ENCODE data around the gene TAB3.

DNA sequence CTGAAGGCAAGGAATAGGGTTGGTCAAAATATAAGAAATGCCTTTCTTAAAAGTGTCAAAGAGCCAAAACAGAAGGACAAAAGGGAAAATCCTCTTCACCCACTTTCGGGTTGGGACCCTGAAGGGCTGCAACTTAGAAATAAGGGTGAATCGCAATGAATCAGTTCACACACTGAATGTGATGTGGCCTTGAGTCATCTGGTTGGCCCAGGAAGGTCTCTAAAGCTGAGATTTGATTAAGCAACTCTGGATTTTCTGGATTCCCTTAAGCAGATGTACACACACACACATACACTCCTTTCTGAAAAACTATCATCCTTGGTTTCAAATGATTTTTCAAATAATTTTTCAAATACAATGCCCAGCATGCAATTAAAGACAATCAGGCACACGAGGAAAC is 13.1 kb downstream of the TAB3 start:
- TF ChIP-seq SNAI2 (CRISPR knock-in tag; IDR thresholded peaks at IDR 0.05): no peak
- TF ChIP-seq ZNF565 (CRISPR knock-in tag; conservative IDR thresholded peaks at IDR 0.05; ENCODE audit: low read depth): no peak
- TF ChIP-seq, protein P1, sequence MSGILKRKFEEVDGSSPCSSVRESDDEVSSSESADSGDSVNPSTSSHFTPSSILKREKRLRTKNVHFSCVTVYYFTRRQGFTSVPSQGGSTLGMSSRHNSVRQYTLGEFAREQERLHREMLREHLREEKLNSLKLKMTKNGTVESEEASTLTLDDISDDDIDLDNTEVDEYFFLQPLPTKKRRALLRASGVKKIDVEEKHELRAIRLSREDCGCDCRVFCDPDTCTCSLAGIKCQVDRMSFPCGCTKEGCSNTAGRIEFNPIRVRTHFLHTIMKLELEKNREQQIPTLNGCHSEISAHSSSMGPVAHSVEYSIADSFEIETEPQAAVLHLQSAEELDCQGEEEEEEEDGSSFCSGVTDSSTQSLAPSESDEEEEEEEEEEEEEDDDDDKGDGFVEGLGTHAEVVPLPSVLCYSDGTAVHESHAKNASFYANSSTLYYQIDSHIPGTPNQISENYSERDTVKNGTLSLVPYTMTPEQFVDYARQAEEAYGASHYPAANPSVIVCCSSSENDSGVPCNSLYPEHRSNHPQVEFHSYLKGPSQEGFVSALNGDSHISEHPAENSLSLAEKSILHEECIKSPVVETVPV (CRISPR knock-in tag; IDR thresholded peaks at IDR 0.05): no peak
- no peak for TF ChIP-seq ZFP30 (CRISPR knock-in tag; IDR thresholded peaks at IDR 0.05)
- TF ChIP-seq CSDC2 (CRISPR knock-in tag; IDR thresholded peaks at IDR 0.05): no peak
- TF ChIP-seq, protein P2, sequence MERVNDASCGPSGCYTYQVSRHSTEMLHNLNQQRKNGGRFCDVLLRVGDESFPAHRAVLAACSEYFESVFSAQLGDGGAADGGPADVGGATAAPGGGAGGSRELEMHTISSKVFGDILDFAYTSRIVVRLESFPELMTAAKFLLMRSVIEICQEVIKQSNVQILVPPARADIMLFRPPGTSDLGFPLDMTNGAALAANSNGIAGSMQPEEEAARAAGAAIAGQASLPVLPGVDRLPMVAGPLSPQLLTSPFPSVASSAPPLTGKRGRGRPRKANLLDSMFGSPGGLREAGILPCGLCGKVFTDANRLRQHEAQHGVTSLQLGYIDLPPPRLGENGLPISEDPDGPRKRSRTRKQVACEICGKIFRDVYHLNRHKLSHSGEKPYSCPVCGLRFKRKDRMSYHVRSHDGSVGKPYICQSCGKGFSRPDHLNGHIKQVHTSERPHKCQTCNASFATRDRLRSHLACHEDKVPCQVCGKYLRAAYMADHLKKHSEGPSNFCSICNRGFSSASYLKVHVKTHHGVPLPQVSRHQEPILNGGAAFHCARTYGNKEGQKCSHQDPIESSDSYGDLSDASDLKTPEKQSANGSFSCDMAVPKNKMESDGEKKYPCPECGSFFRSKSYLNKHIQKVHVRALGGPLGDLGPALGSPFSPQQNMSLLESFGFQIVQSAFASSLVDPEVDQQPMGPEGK (CRISPR knock-in tag; IDR thresholded peaks at IDR 0.05; ENCODE audit: borderline replicate concordance): no peak
- TF ChIP-seq ZNF70 (CRISPR knock-in tag; IDR thresholded peaks at IDR 0.05): no peak

Measured in SK-N-SH treated with all-trans-retinoic acid at 6 μM for 48 hours (cell line).